M059J (cell line): Measurements from ENCODE around the gene SFXN4. TPM values are rescaled to one million over a fixed set of nuclear protein-coding genes. Genes with fewer than 3 reads are reported as not detected.

Experiments used
- DNase-seq: peaks from one replicate; pipeline ENCODE4 v3.0.0-alpha.2; 2012; ENCODE audit warnings: low read depth
- total RNA-seq: library from RNA; depleted of rRNA; stranded (reverse); fragments of >200 nt; shearing (Covaris generic); gene quantifications from 2 replicates; pipeline ENCODE4 v1.2.3, GENCODE V29; 2014; rRNA removed

The SFXN4 gene, protein sequence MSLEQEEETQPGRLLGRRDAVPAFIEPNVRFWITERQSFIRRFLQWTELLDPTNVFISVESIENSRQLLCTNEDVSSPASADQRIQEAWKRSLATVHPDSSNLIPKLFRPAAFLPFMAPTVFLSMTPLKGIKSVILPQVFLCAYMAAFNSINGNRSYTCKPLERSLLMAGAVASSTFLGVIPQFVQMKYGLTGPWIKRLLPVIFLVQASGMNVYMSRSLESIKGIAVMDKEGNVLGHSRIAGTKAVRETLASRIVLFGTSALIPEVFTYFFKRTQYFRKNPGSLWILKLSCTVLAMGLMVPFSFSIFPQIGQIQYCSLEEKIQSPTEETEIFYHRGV
- total RNA-seq, result 18.5 and 22.0 TPM in 2 replicates

GRCh38 chr10:119165171-119166117 lies at the start of gene SFXN4:
Gene SFXN4 (minus strand): TSS chr10:119165714. CDS start chr10:119165647, 67 bp downstream.
- DNase-seq, result peak; percentile 60

DNA sequence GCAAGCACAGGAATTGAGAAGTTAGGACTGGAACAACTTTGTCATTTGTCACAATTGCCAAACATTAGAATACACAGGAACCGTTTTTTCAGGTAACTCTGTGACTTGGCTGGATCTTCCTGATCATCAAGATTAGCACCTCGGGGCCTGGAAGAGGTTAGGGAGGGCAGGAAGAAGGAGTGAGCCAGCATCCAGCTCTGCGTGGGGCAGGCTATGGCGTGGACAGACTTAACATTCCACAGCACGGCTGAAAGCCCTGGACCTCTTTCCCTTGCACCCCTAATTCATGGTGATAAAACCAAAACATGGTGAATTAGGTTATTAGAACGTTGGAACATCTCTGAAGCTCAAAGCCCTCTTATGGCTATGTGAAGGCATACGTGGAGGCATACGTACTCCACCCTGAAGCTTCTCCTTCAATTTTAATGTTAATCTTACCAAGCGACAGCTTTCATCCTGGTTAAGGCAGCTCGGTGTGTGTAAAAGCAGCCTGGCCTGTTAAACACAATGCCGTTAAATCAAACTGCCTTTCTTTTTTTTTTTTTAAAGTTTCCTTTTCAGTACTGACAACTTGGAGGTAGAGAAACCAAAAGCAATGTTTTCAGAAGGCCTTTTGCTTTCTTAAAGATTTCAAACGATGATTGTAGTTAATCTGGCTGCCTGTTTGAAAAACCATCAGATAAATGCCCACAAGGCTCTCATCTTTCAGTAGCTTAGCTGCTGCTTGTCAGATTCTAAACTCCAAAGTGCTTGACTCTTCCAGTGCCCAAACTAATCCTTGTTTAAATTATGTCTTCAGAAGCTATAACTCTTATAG lies 46.3 kb upstream of the SFXN4 start:
- DNase-seq, result peak; percentile 33

DNA sequence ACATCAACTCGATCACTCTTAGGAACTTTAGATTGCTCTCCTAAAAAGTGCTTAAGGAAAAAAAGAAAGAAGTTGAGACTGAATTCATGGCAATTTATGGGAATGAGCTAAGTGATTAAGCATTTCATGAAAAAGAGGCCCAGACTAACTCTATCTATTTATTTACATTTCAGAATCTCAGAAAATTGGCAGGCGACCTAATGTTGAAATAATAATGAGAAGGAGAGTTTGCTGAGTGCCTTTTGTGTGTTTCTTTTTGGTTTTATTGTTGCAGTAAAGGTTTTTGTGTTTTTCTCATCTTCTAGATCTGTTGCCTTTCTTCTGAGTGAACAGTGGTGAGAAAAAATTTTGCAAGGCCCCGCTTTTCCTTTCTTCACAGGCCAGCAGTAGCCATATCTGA lies 45.7 kb upstream of the SFXN4 start:
- peak; percentile 83 for DNase-seq

GRCh38 chr10:119210633-119211032 lies 45.1 kb upstream of the SFXN4 start:
- DNase-seq, result no peak

DNA sequence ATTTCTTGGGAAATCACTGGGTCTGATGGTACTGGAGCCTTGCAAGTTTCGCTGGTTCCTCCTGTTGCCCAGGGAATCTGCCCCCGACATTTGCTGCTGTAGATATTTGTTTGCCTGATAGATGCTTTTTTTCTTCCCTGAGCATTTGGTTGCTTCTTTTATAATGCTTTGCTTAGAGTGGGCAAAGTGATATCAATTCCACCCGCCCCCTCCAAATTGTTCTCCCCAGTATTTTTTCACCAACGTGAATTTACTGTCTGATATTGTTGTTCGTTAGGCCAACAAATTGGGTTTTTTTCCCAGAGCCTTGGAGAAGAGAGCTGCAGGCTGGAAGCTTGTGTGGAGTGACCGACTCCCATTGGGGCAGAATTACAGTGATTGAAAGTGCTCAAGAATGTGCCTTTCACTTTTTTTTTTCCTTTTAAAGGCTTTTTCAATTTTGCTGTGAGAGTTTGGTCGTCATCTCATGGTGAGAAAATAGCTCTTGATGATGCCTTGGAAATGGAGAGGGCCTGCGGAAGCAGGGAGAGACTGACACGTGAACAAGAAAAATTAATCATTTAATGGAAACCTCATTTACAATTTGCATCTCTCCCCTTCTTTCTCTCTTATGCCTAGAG lies 44.3 kb upstream of the SFXN4 start:
- no peak for DNase-seq

GRCh38 chr10:119209035-119209735 lies 43.7 kb upstream of the SFXN4 start:
- peak; percentile 55 for DNase-seq

DNA sequence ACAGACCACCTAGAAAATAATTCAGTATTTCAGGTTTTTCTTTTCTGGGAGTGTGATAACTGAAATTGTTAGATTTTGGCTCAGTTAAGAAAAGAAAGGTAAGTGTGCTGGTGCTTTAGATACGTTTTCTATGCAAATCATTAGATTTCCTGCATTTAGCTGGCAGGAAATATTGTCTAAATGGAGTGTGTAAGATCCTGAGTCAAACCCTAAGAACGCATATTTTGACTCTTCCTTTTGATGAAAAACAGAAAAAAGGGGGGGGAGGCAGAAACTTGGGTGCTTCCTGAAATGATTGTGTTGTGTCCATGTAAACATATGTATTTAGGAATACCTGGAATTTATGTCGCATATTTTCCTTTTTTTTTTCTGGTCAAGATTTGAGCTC lies 43.0 kb upstream of the SFXN4 start:
- DNase-seq, result peak; percentile 45

DNA sequence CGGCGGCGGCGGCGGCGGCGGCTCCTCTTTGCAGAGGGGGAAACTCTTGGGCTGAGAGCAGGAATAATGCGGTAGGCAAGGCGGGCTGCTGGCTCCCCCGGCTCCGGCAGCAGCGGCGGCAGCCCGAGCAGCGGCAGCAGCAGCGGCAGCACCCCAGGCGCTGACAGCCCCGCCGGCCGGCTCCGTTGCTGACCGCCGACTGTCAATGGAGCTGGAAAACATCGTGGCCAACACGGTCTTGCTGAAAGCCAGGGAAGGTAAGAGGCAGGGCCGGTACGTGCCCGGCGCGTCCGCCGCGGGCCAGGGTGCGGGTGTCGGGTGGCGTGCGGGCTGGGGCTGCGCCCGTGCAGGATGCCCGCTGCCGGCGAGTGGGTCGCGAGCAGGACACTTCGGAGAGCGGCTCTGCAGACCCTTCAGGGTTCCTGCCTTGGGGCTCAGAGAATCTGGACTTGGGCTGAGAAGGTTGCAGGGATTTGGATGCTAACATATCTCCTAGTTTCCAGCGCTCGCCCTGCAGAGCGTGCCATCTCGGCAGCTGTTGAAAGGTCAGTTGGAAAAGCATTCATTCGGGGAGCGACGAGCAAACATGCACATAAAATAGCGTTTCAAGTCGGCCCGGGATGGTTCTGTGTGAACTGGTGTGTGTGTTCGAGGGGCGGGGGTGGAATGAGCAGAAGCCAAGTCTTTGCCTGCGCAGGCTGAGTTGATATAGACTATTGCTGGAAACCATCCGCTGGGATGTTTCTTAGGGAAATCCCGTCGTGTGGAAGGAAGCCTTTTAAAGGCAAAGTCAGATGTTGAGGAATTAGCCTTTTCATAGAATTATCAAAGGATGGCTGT lies 42.4 kb upstream of the SFXN4 start:
- DNase-seq, result peak; percentile 62

DNA sequence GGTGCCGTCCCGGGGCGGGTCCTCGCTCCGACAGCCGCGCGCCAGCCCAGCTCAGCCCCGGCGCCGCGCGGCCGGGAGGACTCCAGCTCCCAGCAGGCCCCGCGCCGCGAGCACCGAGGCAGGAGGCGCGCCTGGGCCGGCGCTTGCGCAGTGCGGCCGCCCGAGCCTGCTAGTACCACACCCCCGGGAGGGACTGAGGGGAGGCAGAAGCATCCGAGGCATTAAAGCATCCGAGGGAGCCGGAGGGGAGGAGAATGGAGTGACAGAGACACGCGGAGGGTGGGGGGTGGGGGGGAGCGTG lies 41.8 kb upstream of the SFXN4 start, which contains the start of gene GRK5:
GRK5 (plus strand) TSS at position 206 of the 301 bp plus-strand sequence. CDS start 347 bp downstream, outside the sequence.
- DNase-seq, result peak; percentile 96

DNA sequence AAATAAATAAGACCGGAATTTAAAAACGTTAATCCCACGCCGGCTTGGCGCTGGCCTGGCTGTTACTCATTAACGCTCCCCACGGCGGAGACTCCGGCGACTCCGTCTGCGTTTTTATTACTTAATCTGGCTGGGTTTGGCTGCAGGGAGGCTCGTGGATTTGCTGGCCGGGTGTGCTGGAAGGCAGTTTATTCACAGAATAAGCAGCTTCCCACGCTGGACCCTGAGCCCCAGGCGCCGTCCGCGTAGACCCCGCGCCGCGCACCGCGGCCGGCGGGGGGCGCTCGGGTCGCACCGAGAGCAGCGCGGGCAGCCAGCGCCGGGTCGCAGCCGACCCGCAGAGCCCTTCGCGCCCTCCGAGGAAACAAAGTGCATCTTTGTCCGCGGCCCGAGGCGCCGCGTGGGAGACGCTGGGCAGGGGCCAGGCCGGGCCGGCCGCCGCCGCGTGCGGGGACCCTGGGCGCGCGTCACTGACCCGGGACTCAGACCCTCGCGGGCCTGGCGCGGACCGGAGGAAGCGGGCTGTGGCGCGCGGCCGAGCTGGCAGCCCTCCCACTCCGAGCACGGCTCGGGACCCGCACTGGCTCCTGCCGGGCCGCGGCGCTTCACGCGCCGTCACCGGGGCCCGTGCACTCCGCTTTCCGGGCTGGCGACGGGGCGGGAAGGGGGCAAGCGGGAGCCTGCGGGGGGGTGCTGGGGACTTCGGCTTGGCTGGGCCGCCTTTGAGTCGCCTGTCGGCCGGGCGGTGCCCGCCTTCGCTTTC lies 41.3 kb upstream of the SFXN4 start:
- peak; percentile 57 for DNase-seq

- no peak for DNase-seq
Observed at GRCh38 chr10:119205894-119206602, 40.5 kb upstream of the SFXN4 start.

DNA sequence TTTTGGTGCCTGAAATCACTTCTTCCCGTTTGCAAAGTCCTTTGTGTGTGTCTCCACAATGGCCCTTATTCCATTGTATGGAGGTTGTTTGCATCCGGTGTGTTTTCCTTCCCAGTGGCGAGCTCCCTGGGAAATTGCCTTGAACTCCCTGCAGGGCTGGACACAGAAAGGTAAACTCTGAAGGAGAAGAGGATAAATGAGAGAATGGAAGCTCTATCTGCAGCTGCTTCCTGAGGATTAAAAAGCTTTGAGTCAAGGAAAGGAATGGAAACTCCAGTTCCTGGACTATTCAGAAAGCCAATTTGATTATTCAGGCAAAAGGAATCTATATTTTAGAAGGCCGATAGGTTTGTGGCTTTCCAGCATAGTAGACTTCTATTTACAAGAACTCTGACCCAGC lies 37.5 kb upstream of the SFXN4 start:
- peak; percentile 69 for DNase-seq

DNA sequence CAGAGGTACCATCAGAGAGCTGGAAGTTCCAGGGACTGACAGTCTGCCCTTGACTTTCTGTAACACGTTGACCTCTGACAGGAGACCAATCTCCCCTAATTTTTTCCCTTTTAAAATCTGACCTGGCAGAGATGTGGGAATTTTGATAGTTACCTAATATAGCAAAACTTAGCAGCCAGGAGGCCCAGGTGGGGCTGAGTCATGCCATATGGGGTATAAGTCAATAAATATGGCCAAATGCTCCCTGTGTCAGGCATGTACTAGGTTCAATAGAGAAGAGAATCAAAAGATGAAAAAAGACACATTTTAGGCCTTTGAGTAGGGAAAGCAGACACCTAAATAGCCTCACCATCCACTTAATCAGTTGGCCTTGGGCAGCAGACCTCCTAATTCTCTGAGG lies 35.7 kb upstream of the SFXN4 start:
- DNase-seq, result no peak

DNA sequence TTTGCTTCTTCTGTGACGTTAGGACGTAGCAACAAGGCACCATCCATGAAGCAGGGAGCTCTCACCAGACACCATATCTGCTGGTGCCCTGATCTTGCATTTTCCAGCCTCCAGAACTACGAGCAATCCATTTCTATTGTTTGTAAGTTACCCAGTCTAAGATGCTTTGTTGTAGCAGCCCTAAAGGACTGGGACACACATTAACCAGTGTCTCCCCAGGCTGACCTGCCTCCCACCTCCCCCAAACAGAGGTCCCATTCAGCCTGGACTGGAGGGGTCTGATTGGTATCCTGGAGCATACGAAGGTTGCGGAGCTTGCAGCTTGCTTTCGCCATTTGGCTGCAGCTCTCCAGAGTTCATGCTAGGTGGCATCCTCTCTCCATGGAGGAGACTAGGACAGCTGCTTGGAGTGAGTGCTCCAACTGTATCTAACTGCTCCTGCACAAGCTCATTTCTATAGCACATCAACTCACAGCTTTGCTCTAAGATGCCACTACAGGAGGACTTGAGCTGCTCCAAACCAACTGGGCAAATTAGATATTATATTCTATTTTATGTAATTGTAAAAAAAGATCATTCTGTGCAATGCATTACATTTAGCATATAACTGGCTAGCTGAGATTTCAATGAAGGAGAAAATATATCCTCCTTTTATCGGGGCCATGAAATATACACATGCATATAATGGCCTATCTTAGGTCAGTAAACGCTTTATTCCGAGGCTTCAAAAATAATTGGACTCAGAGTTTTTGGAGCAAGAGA lies 33.9 kb upstream of the SFXN4 start:
- peak; percentile 69 for DNase-seq

GRCh38 chr10:119198438-119198837 lies 32.9 kb upstream of the SFXN4 start:
- no peak for DNase-seq

DNA sequence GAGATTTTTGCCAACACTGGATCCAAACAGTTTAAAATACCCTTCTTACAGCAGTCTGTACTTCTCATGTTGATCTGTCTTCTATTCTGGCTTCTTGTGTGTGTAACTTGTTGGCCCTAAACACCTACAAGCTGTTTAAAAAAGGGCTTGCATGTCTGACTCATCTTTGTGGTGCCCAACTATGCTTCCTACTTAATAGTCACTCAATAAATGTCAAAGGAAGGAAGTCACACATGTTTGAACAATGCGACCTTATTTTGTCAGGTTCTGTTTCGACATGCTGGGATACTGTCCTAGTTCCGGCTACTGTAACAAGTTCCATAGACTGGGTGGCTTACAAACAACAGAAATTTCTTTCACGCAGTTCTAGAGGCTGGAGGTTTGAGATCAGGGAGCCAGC lies 32.4 kb upstream of the SFXN4 start:
- peak; percentile 64 for DNase-seq

DNA sequence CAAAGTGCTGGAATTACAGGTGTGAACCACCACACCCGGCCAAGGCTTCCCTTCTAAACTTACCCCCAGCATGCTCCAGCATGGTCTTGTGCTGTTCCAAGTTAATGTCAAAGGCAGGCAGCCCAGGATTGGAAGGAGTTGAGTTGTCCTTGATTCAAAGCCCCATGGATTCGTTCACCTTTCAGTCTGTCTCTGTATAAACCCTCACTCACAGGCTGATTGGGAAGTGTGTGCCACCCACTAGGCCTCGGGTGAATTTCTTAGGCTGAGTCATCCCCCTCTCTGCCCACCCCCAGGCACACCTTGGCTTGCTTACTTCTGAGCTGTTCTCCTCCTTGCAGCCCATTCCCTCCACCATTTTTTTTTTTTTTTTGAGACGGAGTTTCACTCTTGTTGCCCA lies 26.4 kb upstream of the SFXN4 start:
- peak; percentile 89 for DNase-seq
